ENCODE measurements around the gene ADARB2.
"Not testable (repeated sequence)": the region's sequence is repeated elsewhere in the genome, so short reads cannot be mapped to it uniquely, and the experiment has no call there.

The ADARB2 gene

GRCh38 chr10:1347962-1348772, 389.2 kb downstream of the ADARB2 start:
- DNase-seq (ENCODE audit: low read depth): no peak

- DNase-seq (ENCODE audit: low read depth): no peak
Observed at GRCh38 chr10:1347525-1347924, 389.8 kb downstream of the ADARB2 start.

DNA sequence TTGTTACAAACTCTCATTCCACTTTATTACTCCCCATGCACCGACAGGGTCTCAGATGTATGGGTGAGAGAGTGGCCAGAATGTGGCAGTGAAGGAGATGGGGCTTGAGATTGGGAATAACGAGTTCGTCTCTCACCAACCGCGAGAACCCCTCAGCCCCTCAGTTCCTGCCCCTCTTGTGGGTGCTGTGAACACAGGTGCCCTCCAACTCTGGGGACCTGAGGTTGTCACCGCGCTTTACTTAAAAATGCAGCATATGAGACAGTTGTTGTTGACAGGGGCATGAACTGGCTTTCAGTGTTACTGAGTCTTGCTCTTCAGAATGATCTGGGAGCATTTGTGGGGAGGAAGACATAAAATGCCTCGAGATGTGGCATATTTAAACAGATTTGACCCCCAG, 391.1 kb downstream of the ADARB2 start:
- DNase-seq (ENCODE audit: low read depth): no peak

GRCh38 chr10:1345368-1345767, 392.0 kb downstream of the ADARB2 start:
- no peak for DNase-seq (ENCODE audit: low read depth)

DNA sequence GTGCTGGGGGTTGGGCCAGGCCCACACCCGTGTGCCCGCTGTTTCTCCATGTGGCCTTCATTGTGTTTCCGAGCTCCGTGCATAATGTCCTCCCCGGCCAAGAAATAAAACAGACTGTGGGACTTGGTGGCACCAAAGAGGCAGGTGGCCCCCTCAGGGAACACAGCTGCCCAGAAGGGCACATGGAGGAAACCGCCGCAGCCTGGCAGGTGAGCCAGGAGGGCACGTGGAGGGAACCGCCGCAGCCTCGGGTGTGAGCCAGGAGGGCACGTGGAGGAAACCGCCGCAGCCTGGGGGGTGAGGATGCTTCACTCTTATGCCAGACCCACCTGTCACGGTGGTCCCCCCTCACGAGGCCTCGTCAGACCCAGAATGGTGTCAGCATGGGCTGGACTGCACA, 392.5 kb downstream of the ADARB2 start:
- DNase-seq (ENCODE audit: low read depth): no peak

GRCh38 chr10:1344408-1344807, 392.9 kb downstream of the ADARB2 start:
- no peak for DNase-seq (ENCODE audit: low read depth)

DNA sequence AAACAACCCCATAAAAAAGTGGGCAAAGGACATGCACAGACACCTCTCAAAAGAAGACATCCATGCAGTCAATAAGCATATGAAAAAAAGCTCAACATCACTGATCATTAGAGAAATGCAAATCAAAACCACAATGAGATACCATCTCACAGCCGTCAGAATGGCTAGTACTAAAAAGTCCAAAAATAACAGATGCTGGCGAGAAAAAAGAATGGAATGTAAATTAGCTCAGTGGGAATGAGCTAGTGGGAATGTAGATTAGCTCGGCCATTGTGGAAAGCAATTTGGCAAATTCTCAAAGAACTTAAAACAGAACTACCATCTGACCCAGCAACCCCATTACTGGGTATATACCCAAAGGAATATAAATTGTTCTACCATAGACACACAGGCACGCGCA, 394.1 kb downstream of the ADARB2 start:
- no peak for DNase-seq (ENCODE audit: low read depth)

DNA sequence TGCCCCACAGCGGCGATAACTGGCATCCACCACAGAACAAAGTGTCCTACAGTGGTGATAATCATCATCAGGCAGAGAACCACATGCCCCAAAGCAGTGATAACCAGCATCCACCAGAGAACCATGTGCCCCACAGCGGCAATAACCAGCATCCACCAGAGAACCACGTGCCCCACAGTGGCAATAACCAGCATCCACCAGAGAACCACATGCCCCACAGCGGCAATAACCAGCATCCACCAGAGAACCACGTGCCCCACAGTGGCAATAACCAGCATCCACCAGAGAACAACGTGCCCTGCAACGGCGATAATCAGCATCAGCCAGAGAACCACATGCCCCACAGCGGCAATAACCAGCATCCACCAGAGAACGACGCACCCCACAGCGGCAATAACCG, 396.3 kb downstream of the ADARB2 start:
- DNase-seq (ENCODE audit: low read depth): not testable (repeated sequence)

- no peak for DNase-seq (ENCODE audit: low read depth)
Observed at GRCh38 chr10:1339396-1339795, 397.9 kb downstream of the ADARB2 start.

DNA sequence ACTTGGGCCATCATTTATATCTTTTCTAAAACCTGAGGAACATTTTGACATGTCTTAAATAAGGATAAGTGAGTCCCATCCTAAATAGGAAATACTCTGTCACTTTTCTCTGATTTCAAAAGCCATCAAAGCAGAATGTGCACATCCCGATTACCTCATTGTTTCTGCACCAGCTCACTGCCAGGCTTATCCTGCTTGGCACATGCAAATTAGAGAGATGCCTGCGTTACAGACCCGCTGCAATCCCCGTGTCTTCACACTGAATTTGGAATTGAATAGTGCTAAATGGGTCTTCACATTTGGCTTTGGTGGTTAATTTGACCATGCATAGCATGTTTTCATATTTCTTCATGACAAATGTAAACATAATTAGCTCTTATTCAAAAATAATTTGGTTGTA, 401.7 kb downstream of the ADARB2 start:
- DNase-seq (ENCODE audit: low read depth): no peak

DNA sequence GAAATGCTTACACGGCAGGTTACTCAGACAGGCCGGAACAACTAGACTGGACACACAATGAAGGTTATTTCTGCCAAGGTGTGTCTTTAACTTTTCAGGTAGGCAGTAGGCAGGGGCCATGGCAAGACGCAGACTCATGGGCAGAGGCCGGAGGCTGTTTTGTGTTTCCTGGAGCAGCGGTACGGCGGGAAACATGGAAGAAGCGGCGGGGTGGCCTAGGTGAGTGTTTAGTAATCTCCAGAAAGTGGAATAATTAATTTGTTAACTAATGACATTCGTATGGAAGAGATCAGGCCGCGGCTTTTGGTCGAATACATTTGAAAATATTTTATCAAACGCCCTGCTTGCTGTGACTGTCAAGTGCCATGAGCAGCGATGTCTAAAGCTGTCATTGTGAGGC, 403.3 kb downstream of the ADARB2 start:
- no peak for DNase-seq (ENCODE audit: low read depth)

DNA sequence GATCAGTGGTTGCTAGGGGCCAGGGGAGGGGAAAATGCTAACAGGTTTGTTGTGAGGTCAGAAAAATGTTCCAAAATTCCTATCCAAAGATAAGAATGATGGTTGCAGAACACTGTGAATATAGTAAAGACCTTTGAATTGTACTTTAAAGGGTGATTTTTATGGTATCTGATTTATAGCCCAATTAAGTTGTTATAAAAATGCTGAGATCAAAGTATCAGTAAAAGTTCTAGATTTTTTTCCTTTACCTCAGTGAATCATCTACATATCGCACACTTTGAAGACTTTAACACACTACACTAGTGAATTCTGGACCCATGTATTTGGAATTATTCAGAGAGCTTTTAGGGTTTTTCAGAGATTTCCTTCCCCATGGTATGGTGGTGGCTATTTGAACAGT, 405.8 kb downstream of the ADARB2 start:
- DNase-seq (ENCODE audit: low read depth): no peak

DNA sequence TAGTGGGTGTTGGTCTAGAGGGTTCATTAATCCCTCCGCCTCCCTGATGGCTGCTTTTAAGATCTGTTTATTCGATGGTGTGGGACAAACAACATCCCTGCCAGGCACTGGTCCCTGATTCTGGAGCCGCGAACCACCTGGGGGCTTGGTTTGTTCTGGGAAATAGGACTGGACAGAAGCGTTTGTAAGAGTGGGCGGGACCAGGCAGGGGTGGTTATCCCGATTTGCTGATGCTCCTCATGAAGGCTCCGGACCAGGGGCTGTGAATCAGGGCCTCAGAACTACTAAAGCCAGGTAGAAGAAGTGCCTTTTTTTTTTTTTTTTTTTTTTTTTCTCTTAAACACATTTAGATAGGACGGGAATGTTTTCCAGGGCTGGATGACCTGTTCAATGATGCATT, 407.7 kb downstream of the ADARB2 start:
- DNase-seq (ENCODE audit: low read depth): no peak

DNA sequence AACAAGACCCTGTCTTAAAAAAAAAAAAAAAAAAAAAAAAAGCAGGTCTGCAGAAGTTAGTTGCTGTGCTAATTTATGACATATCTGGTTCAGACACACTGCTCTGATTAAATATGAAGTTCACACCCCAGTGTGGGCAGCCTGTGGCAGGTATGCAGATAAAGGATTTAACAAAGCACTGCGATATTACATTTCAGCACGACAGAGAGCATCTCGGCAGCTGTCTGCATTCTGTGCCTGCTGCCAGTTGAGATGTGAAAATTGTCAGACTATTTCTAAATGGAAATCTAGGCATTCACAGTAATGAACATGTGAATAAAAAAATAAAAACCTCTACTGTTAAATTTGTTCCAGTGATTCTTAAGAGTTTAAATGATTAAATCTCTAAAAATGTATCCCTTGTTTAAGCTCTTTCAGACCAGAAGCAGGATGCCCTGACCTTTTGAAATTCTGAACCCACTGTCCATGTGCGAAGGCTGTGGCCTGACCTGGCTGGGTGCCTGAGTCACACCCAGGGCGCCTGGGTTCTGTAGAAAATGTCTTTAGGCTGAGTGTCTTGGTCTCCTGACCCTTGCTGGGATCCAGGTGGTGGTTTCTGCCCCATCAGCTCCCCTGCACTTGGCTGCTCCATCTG, 408.2 kb downstream of the ADARB2 start:
- no peak for DNase-seq (ENCODE audit: low read depth)

- no peak for DNase-seq (ENCODE audit: low read depth)
Observed at GRCh38 chr10:1328161-1328823, 409.0 kb downstream of the ADARB2 start.

- DNase-seq (ENCODE audit: low read depth): no peak
Observed at GRCh38 chr10:1327759-1328158, 409.6 kb downstream of the ADARB2 start.

DNA sequence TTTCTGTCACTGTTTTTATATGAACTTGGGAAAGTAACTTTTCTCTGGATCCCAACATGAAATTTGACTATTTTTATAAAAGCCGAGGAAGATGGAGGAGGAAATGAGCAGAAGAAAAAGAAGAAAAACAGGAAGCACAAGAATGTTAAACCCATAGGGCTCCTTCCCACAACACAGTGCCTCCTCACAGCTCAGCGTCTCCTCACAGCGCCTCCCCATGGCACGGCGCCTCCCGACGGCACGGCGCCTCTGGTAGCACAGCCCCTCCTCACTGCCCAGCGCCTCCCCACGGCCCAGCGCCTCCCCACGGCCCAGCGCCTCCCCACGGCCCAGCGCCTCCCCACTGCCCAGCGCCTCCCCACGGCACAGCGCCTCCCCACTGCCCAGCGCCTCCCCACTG, 410.8 kb downstream of the ADARB2 start:
- not testable (repeated sequence) for DNase-seq (ENCODE audit: low read depth)

DNA sequence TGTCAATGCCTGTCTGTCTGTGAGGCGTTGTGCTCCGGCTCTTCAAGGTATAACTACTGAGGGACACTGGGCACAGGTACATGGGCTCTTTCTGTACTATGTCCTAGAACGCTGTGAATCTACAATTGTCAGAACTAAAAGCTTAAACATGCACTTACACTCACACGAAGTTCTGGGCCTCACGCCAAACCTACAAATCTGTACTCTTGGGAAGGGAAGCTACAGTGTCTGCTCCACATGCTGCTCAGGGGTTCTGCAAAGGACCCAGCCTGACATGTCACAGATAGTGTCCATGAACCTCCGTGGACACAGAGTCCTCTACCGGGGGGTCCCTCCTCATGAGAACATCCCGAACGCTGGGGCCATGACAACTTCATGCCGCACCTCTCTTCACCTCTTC, 412.4 kb downstream of the ADARB2 start:
- DNase-seq (ENCODE audit: low read depth): no peak

DNA sequence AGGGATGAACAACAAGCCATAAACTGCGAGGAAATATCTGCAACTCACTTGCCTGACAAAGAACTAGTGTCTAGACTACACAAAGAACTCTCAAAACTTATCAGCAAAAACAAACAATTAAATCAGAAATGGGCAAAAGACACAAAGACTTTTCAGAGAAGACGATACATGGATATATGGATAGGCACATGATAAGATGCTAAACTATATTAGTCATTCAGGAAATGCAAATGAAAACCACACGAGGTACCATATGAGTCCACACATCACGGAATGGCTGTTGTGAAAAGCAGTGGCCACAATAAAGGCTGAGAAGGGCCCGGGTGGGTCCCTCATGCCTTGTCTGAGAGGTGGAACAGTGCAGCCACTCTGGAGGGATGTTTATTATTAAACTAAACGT, 413.4 kb downstream of the ADARB2 start:
- no peak for DNase-seq (ENCODE audit: low read depth)

DNA sequence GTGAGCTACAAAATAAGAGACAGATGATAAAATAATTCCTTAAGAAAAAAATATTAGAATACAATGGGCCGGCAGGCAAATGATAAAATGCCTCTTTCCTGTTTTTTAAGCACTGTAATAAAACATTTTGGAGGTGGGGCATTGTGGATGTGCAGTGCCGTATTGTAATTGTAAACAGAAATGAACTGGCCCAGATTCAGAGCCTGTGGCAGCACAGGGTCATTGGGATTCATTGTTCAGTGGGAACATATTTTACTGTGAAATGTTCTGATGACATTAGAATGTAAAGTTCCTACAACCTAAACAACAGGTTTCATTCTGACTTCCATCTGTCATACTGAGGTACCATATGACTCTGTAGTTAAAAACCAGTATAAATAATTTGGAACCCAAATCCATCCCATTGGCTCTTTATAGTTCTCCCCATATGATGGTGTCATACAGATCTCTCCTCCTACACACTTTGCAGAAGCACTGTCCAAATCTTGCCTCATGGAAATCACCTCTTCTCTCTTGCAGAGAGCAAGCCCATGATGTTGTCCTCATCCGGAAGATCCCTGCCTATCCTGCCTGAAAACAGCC, 416.5 kb downstream of the ADARB2 start:
- DNase-seq (ENCODE audit: low read depth): no peak

GRCh38 chr10:1316809-1317143, 420.5 kb downstream of the ADARB2 start:
- DNase-seq (ENCODE audit: low read depth): no peak

DNA sequence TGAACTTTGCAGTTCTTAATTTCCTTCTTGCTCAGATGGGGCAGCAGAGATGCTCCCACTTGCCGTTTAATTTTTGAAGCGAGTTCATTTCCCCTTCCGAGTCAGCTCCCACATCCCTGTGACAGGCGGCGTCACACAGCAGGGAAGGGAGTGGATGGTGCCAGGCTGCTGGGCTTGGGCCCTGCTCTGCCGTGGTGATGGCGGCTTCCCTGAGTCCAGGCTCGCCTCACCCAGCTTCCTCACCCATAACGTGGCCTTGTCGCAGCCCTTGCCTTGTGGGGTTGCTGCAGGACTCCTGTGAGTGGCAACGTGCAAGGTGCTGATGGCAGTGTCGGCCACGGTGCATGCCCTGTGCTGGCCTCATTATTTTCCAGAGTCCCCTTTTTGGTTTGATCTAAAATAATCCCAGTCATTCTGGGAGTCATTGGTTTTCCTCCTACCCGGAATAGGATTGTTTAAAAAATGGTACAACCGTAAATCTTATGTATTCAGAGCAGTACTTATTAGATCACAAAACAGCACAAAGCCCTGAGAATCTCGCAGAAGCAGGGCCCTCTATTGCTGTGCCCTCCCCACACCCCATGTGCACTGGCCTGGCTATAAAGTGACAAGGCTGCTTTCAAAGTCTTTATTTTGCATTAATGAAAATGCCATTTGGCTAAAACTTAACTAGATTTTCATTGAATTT, 421.1 kb downstream of the ADARB2 start:
- no peak for DNase-seq (ENCODE audit: low read depth)

Measured in stimulated activated CD8-positive, alpha-beta memory T cell treated with anti-CD3 and anti-CD28 coated beads, Interleukin-12 subunit alpha, Interleukin-12 subunit beta, amount 100 ng/mL, for 4 hours (primary cell).